Activated T-helper 9 cell treated with anti-CD3 and anti-CD28 coated beads, Interleukin-2, amount 50 U/mL, for 16 hours (primary cell): ENCODE results near the gene TUBA8.
"Not testable (repeated sequence)": the region's sequence is repeated elsewhere in the genome, so short reads cannot be mapped to it uniquely, and the experiment has no call there.

Source experiments
- DNase-seq: peaks from one replicate; pipeline ENCODE4 v3.0.0-alpha.2; 2020; ENCODE audit warnings: low read depth

Gene TUBA8

GRCh38 chr22:18077639-18078328 is 32.8 kb upstream of the TUBA8 start, which contains the start of gene PEX26:
PEX26 (plus strand) TSS chr22:18077990; CDS start chr22:18078377, 387 bp downstream.
- DNase-seq: peak; percentile 92

DNA sequence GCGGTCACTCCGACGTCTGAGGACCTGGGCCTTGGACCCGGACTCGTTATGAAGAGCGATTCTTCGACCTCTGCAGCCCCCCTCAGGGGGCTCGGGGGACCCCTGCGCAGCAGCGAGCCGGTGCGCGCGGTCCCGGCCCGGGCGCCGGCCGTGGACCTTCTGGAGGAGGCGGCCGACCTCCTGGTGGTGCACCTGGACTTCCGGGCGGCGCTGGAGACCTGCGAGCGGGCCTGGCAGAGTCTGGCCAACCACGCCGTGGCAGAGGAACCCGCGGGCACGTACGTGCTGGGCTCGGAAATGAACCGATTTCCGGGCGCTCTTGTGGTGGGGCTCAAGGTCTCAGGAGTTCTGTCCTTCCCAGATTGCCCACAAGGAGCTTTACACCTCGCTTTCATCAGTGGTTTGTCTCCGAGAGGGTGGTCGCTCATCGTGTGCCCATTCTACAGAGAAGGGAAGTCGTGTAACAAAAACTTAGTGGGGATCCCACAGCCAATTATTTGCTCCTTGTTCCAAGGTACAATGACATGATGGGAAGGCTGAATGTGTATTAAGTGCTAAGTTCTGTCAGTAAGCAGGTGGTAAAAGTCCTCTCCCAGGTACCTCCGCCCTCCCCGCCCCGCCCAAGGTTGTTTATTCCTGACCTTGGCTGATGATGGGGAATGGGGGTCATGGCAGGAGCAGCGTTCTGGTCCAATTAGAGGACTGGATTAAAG is 32.1 kb upstream of the TUBA8 start:
- DNase-seq: peak; percentile 27

GRCh38 chr22:18079706-18080233 is 30.8 kb upstream of the TUBA8 start:
- DNase-seq: no peak

GRCh38 chr22:18081416-18081815 is 29.2 kb upstream of the TUBA8 start:
- no peak for DNase-seq

DNA sequence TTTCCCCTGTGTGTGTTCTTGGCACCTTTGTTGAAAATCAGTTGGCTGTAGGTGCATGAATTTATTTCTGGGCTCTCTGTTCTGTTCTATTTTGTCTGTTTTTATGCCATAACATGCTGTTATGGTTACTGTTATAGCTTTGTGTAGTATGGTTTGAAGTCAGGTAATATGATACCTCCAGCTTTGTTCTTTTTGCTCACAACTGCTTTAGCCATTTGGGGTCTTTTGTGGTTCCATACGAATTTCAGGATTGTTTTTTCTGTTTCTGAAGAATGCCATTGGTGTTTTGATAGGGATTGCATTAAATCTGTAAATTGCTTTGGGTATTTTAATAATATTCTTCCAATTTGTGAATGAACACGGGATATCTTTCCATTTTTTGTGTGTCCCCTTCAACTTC is 28.1 kb upstream of the TUBA8 start:
- DNase-seq: no peak

GRCh38 chr22:18083406-18083805 is 27.2 kb upstream of the TUBA8 start:
- DNase-seq: no peak

GRCh38 chr22:18085188-18085587 is 25.4 kb upstream of the TUBA8 start:
- no peak for DNase-seq

DNA sequence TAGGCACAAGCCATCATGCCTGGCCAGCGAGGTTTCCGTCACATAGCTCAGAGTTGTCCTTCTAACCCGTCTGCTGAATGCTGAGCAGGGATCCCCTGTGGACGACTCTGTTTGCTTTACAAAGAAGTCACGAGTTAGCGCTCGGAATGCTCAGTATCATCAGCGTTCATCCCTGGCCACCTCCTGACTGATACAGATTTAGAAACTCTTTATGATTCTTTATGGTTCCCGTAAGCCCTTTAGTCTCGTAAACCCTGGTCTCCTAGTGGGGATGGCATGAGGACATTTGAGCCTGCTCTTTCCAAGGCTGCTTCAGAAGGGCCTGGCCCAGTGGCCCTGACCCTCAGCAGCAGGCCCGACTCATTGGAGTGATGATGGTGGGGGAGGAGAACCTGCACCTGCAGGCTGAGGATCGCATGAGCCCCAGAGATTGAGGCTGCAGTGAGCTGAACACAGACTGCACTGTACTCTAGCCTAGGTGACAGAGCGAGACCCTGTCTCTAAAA is 23.2 kb upstream of the TUBA8 start:
- no peak for DNase-seq

- DNase-seq: no peak
Observed at GRCh38 chr22:18088825-18089568, 21.6 kb upstream of the TUBA8 start.

DNA sequence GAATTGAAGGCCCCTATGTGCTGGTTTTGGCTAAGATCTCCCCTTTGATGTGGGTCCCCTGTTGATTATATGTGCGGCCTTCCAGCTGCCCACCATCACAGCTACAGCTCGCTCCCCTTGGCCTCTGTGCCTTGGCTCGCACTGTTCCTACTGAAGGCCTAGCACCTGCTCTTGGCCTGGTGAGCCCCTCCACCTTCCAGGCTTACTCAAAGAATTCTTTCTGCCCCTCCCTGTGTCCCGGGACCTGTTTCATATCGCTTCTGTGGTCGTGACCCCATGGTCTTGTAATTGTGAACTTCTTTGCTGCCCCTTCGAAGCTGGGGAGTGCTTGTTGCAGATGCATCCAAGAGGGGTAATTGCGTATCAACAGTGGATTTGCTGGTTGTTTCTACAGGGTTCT is 20.3 kb upstream of the TUBA8 start:
- DNase-seq: no peak

GRCh38 chr22:18091478-18091877 is 19.1 kb upstream of the TUBA8 start:
- no peak for DNase-seq

DNA sequence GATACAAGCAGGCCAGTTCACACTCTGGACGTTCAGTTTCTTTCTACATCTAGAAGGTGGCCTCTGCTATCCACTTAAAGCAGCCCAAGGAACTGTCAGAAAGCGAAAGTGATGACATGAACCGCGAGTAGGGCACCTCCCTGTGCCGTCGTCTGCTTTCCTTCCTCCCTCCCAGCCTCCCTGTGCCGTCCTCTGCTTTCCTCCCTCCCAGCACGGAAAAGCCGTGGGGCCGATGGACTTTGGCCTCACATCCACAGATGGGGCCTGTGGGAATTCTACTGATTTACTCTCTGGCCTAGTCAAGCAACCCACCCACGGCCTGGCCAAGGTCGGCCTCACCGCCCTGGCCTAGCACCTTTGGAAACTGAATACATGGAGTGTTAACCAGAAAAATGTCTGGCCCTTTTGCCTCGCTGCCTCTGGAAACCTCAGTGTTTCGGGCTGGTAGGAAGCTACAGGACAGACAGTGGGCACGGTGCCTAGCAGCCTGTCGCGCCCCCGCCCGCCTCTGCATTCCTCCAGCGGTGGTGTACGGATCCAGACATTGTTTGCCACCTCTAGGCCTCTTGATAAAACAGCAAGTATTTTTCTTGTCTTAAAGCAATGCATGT is 18.6 kb upstream of the TUBA8 start:
- DNase-seq: peak; percentile 11

DNA sequence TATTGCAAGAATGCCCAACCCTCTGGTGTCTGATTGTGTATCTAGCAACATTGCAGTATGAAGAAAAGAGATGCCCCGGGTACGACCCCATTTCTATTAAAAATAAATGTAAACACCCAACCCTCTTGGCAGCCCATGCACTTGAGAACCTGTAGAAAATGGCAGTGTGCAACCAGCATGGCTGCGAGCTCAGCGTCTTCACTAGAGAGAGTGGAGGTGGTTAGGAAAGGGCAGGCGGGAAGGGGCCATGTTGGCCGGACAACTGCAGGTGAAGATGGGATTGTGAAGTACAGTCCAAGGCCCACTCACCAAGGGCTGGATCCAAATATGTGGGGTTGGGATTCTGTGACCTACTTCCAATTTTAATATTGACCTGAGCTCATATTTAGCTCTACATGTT is 16.9 kb upstream of the TUBA8 start:
- DNase-seq: no peak

GRCh38 chr22:18095101-18095805 is 15.4 kb upstream of the TUBA8 start:
- DNase-seq: no peak

DNA sequence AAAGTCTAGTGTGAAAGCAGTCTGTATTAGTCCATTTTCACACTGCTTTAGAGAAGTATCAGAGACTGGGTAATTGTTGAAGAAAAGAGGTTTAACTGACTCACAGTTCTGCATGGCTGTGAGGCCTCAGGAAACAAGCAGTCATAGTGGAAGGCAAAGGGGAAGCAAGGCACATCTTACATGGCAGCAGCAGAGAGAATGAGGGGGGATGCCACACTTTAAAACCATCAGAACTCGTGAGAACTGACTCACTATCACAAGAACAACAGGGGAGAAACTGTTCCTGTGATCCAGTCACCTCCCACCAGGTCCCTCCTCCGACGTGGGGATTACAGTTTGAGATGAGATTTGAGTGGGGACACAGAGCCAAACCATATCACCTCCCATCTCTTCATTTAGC is 13.8 kb upstream of the TUBA8 start:
- no peak for DNase-seq

DNA sequence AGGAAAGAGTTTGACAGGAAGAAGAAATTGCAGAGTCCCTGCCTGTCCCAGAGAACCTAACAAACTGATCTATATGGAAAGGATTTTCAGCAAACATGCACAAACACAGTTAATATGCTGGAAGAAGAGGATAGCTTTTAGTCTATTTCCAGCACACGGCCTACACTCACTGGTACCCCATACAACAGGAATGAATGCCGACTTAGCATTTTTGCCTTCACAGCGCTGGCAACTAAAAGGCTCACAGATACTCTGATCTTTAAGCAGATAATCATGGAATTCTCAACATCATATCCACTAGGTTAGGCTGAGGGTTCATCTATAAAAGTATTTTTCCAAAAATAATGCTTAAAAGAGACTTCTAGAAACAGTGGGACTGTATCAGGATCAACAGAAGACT is 9.8 kb upstream of the TUBA8 start:
- DNase-seq: no peak

- no peak for DNase-seq
Observed at GRCh38 chr22:18101536-18101935, 9.1 kb upstream of the TUBA8 start.

DNA sequence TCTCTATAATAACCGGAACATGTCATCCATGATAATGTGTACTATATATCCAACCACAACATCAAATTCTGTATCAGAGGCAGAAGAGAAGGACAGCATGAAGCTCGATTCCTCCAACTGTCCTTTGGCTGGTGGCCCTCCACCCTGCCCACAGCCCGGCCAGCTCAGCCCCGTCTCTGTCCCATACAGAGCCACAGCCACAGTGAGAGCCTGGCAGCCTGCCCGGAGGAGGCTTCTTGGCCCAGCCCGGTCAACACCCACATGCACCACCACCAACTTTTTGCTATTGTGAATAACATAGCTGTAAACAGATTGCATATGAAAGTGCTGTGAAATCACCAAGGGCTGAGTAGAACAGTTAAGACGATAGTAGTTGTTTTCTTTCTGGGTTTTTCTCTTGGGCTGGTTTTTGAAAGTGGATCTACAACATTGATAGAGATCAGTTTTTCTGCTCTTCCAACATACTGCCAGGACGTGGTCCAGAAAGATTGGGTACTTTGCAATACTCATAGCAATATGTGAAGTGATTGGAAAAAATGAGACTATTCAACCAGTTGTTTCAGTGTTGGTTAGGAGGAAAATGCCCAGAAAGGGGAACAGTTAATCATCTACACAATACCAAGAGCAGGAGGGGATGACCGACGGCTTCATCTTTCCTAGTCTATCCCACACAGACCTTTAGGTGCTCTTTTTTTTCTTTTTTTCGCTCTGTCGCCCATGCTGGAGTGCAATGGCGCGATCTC is 6.9 kb upstream of the TUBA8 start:
- DNase-seq: no peak

GRCh38 chr22:18104566-18104965 is 6.0 kb upstream of the TUBA8 start:
- no peak for DNase-seq

GRCh38 chr22:18105981-18106380 is 4.6 kb upstream of the TUBA8 start:
- not testable (repeated sequence) for DNase-seq
